K562 (cell line): ENCODE data around the gene SLC6A1. TPM values are rescaled to one million over a fixed set of nuclear protein-coding genes. Genes with fewer than 3 reads are reported as not detected.

ENCODE experiments used
- ATAC-seq: fragments of 200-7000 bp; cut with Tn5 transposase; 3 replicates; pipeline ENCODE4 v1.9.1; 2020; ENCODE audit warnings: moderate library complexity
- BruUV-seq: library from RNA; stranded (reverse); fragments of 400-500 nt; replicated peaks from 2 replicates; lab custom pipeline; 2021; lab: Mats Ljungman, UMichigan
- CTCF ChIA-PET: fragments of 300-600 bp; formaldehyde crosslinking; extraction: SDS; loops from one replicate; lab custom pipeline; 2021; ENCODE audit warnings: low intra/inter-chr PET ratio; lab: Yijun Ruan, JAX
- POLR2A ChIA-PET: fragments of 300-600, 350-650 bp; sonication (Branson Sonifier 250); formaldehyde crosslinking; extraction: SDS; loops from one replicate; lab custom pipeline; 2021; ENCODE audit warnings: antibody characterized with exemption, inconsistent platforms; lab: Yijun Ruan, JAX
- DNase-seq, 4 experiments: peaks; one replicate each; pipeline versions ENCODE4 v3.0.0 to v3.0.0-alpha.2; 2011 to 2018; ENCODE audit warnings: low spot score in 3 of 4, mixed read lengths in 3 of 4; ENCODE audit errors: extremely low read depth in 1 of 4
- FAIRE-seq: peaks from 2 replicates; lab custom pipeline; 2011; peaks lifted over from hg19 to GRCh38; lab: Jason Lieb, UNC
- H2AFZ ChIP-seq: 2 replicates; pipeline ENCODE4 v1.6.0; 2011; ENCODE audit warnings: low read depth, low read length, control low read depth, inconsistent platforms
- H3K27ac ChIP-seq: fragments of 200-600 bp; 3 replicates; pipeline ENCODE4 v1.8.0; 2011; ENCODE audit warnings: low read depth, mild to moderate bottlenecking, control low read depth, inconsistent platforms, low read length, moderate library complexity, mixed read lengths; ENCODE audit errors: extremely low read depth
- H3K27me3 ChIP-seq, 2 experiments: fragments of 300-600 bp in 1 of 2; 2 replicates in 1 of 2; 3 replicates in 1 of 2; pipeline versions ENCODE4 v1.6.0 to v1.8.0; 2011; ENCODE audit warnings: inconsistent platforms in 2 of 2, low read length in 2 of 2, mild to moderate bottlenecking in 1 of 2, mixed read lengths in 1 of 2, moderate library complexity in 1 of 2; ENCODE audit not compliant: control insufficient read depth in 2 of 2, insufficient read depth in 2 of 2
- H3K36me3 ChIP-seq: fragments of 300-600 bp; 3 replicates; pipeline ENCODE4 v1.8.0; 2011; ENCODE audit warnings: mild to moderate bottlenecking, low read length, inconsistent platforms; ENCODE audit not compliant: control insufficient read depth, insufficient read depth
- H3K4me1 ChIP-seq, 2 experiments: fragments of 200-600 bp in 1 of 2; replicated peaks in 1 of 2; 2 replicates in 1 of 2; 3 replicates in 1 of 2; pipeline versions ENCODE4 v1.5.1 to v1.8.0; 2011; ENCODE audit warnings: inconsistent platforms in 2 of 2, low read length in 2 of 2, mild to moderate bottlenecking in 1 of 2, mixed read lengths in 1 of 2, moderate library complexity in 1 of 2; ENCODE audit not compliant: control insufficient read depth in 2 of 2, insufficient read depth in 2 of 2
- H3K4me2 ChIP-seq: 2 replicates; pipeline ENCODE4 v1.6.1; 2011; ENCODE audit warnings: low read length, control low read depth, inconsistent platforms, mixed read lengths; ENCODE audit not compliant: insufficient read depth
- H3K4me3 ChIP-seq: fragments of 200-600 bp; sonication (generic), shearing (Covaris generic); 2 replicates; pipeline ENCODE4 v1.5.1; 2016; ENCODE audit warnings: control low read depth, inconsistent platforms
- H3K79me2 ChIP-seq: fragments of 200-600 bp; 3 replicates; pipeline ENCODE4 v1.8.0; 2011; ENCODE audit warnings: low read length, inconsistent platforms; ENCODE audit not compliant: control insufficient read depth, insufficient read depth
- H3K9ac ChIP-seq, 2 experiments: 2 replicates each; pipeline versions ENCODE4 v1.6.0 to v1.6.1; 2011; ENCODE audit warnings: low read depth in 2 of 2, low read length in 2 of 2, control low read depth in 1 of 2, inconsistent platforms in 1 of 2, mild to moderate bottlenecking in 1 of 2, mixed read lengths in 1 of 2; ENCODE audit not compliant: insufficient read depth in 1 of 2
- H3K9me1 ChIP-seq: one replicate; pipeline ENCODE4 v1.6.0; 2011; ENCODE audit warnings: inconsistent platforms, mild to moderate bottlenecking, low read length, moderate library complexity; ENCODE audit not compliant: control insufficient read depth, insufficient read depth
- H3K9me3 ChIP-seq: replicated peaks from 2 replicates; pipeline ENCODE4 v1.5.1; 2011; ENCODE audit warnings: low read depth, low read length, inconsistent platforms; ENCODE audit not compliant: control insufficient read depth, insufficient read depth
- H4K20me1 ChIP-seq: replicated peaks from 2 replicates; pipeline ENCODE4 v1.6.1; 2011; ENCODE audit warnings: low read length, inconsistent platforms, mixed read lengths; ENCODE audit not compliant: control insufficient read depth, insufficient read depth
- DLX4 ChIP-seq: fragments of 250-450 bp; sonication (Bioruptor Pico); IDR thresholded peaks from 2 replicates; pipeline ENCODE4 v1.6.1; 2021; ENCODE audit warnings: mild to moderate bottlenecking
- ZNF143 ChIP-seq: sonication (generic); formaldehyde crosslinking; IDR thresholded peaks from 2 replicates; pipeline ENCODE4 v1.9.0; 2022; ENCODE audit warnings: mild to moderate bottlenecking, missing genetic modification reagents
- ZNF639 ChIP-seq, 2 experiments: fragments of 200-800 bp in 1 of 2; sonication (Bioruptor generic) in 1 of 2; sonication (generic) in 1 of 2; formaldehyde crosslinking in 1 of 2; IDR thresholded peaks in 1 of 2; conservative IDR thresholded peaks in 1 of 2; 2 replicates each; pipeline versions ENCODE4 v1.5.0 to v1.6.1; 2016 to 2020; ENCODE audit warnings: missing compliant biosample characterization in 1 of 2, missing genetic modification characterization in 1 of 2, missing genetic modification reagents in 1 of 2
- ZNF644 ChIP-seq: fragments of 200-800 bp; sonication (Bioruptor generic); IDR thresholded peaks from 2 replicates; pipeline ENCODE4 v1.6.1; 2016; ENCODE audit warnings: low read depth, missing genetic modification characterization, missing compliant biosample characterization
- ZNF785 ChIP-seq: fragments of 250-450 bp; sonication (Bioruptor Pico); IDR thresholded peaks from 2 replicates; pipeline ENCODE4 v1.4.0; 2020; ENCODE audit warnings: mild to moderate bottlenecking
- WGBS: fragments of 100-300 bp; shearing (Covaris generic); methylation state at CpG from one replicate; pipeline ENCODE4 v1.1.6; 2016; ENCODE audit warnings: low coverage, mixed read lengths; ENCODE audit not compliant: insufficient coverage; ENCODE audit errors: missing lambda C conversion rate; 5-methylcytosine and 5-hydroxymethylcytosine counted together
- in situ Hi-C: fragments of 300-500 bp; cut with MboI; formaldehyde crosslinking; loops from 4 replicates; pipeline ENCODE4 v1.15.0; 2018; ENCODE audit warnings: inconsistent platforms, mixed read lengths
- intact Hi-C: fragments of 100-400 bp; cut with micrococcal nuclease; formaldehyde crosslinking; loops from 2 replicates; pipeline ENCODE4 v1.14.2; 2022
- polyA plus RNA-seq, 8 experiments: library from polyadenylated mRNA; depleted of rRNA in 4 of 8; stranded (reverse) in 5 of 8; unstranded in 3 of 8; fragments of >200 nt; fragmentation: Nextera tagmentation in 2 of 8; fragmentation: Illumina TruSeq in 1 of 8; extraction: Ambion mirVana in 2 of 8; extraction: Trizol in 1 of 8; gene quantifications; 2 replicates each; pipeline versions ENCODE4 v1.2.1 to v1.2.3, GENCODE V29; 2011 to 2014; ENCODE audit warnings: inconsistent platforms in 1 of 8, missing spikeins in 1 of 8
- total RNA-seq, 7 experiments: library from RNA; depleted of rRNA in 6 of 7; stranded (reverse); fragments of >200 nt in 6 of 7; fragmentation: Illumina TruSeq in 2 of 7; extraction: Trizol in 2 of 7; gene quantifications; 2 replicates each; pipeline versions ENCODE4 v1.2.1 to v1.2.3, GENCODE V29; 2011 to 2021; ENCODE audit warnings: low replicate concordance in 1 of 7

The SLC6A1 gene
- total and polyA plus RNA-seq, 9 of the 15 experiments (the other 6 are each of a cell fraction or from before 2014, with no cell fraction given) = not detected

- WGBS = 2% methylated on average over 15 of the region's 15 CpGs
- Histone ChIP-seq H3K27me3 (peaks cover 2 to 45% of the 10 kb centered on the region in 2 experiments; a peak in 2 of 5 replicates), H3K9me1 (no peaks in the 10 kb centered on the region), H3K79me2 (no peaks in the 10 kb centered on the region), H3K9ac (peak overlapping the region in 1 of 2 experiments; percentile 7; a peak in 1 of 4 replicates), H4K20me1 (peaks cover 12% of the 10 kb centered on the region; the same call in 1 of the 2 replicates), H2AFZ (no peak overlapping the region), H3K4me3 (no peak overlapping the region), H3K36me3 (no peaks in the 10 kb centered on the region), H3K4me1 (no peaks in the 10 kb centered on the region), H3K27ac (no peak overlapping the region), H3K9me3 (no peaks in the 10 kb centered on the region), H3K4me2 (no peak overlapping the region)
- TF ChIP-seq ZNF644 (tag) (no peak), DLX4 (CRISPR knock-in tag) (no peak), ZNF785 (no peak), ZNF639 (CRISPR knock-in tag; conservative IDR thresholded peaks at IDR 0.05 in 1 of 2, IDR thresholded peaks at IDR 0.05 in 1 of 2) (no peak), ZNF143 (CRISPR knock-in tag) (no peak)
- no TSS peak for BruUV-seq
- CTCF ChIA-PET = no interaction called here
- no peak for DNase-seq
- ATAC-seq = no peak
- no peak for FAIRE-seq
- intact Hi-C loops (no loop called here), in situ Hi-C loops (no loop called here)
- POLR2A ChIA-PET = no interaction called here
Observed at GRCh38 chr3:10955711-10956453, 36.7 kb upstream of the SLC6A1 start.
